LNCAP (cell line): ENCODE results near the gene LCT.

Experiments used
- CTCF ChIP-seq: fragments of 450-650 bp; IDR thresholded peaks from 2 replicates; pipeline ENCODE4 v1.5.1; 2017; ENCODE audit warnings: mild to moderate bottlenecking

LCT gene

DNA sequence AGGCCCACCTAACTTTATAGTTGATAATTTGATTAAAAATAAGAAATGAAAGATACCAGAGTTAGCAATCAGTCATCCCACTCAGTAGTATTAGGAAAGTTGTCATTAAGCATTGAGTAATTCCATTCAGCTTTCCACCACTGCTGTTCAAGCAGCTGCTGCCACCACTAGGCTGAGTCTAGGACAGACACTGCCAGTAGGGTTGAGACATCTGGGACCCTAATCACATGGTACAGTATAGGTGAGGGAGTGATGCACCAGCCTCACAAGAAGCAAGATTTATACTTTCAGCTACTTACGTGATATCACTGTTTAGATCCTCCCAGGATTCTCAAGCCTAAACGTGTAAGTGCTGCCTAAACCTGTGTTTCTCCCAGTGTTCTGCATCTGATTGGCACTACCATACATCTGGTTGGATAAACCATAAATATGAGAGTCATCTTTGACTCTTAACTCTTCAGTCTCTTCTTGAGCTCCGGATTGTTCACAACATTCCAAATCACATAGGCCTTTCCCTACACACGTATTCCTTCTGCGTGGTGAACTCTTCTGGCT lies 92.1 kb downstream of the LCT start:
- peak; percentile 12; the same call in 1 of the 2 replicates for TF ChIP-seq CTCF

- TF ChIP-seq CTCF = no peak
Observed at GRCh38 chr2:135743860-135744259, 93.1 kb downstream of the LCT start.

GRCh38 chr2:135742325-135742757 lies 94.6 kb downstream of the LCT start:
- no peak for TF ChIP-seq CTCF

GRCh38 chr2:135741395-135742324 lies 95.3 kb downstream of the LCT start, which contains the start of gene UBXN4:
UBXN4 (plus strand) TSS chr2:135741855; CDS start chr2:135741930, 75 bp downstream.
- TF ChIP-seq CTCF = peak; percentile 48; the same call in 1 of the 2 replicates

GRCh38 chr2:135741043-135741394 lies 96.0 kb downstream of the LCT start:
- no peak for TF ChIP-seq CTCF

- TF ChIP-seq CTCF = no peak
Observed at GRCh38 chr2:135740206-135740605, 96.8 kb downstream of the LCT start.
